Stimulated activated CD8-positive, alpha-beta memory T cell treated with anti-CD3 and anti-CD28 coated beads, Interleukin-4, amount 100 ng/mL, for 1 hour (primary cell): ENCODE results near the gene OR7C1.
"Not testable (repeated sequence)": the region's sequence is repeated elsewhere in the genome, so short reads cannot be mapped to it uniquely, and the experiment has no call there.

ENCODE experiments used
- DNase-seq, 2 donors: peaks; one replicate each; pipeline ENCODE4 v3.0.0-alpha.2; 2020; ENCODE audit warnings: low read depth in 2 of 2, low spot score in 1 of 2

OR7C1 gene

DNA sequence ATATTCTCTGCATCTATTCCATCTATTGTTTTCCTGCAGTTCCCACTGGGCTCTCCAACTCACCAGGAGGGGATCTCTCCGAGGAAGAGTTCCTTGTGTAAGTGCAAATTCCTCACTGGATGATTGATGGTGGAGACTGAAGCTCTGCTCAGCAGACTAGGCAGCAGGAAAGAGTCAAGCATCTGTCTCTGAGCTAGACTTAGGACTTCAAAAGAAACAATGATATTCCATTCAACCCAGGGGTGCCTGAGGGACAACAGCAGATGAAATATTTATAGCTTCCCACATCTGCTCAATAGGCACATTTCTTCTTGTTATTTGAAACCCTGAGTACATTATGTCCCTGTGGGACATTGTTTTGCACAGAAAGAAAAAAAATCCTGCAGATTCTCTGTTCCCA is at the start of gene OR7C1, which contains the start of gene OR7A5:
TSS of gene OR7C1 (minus strand) at position 175 of the 400 bp plus-strand sequence. CDS start 35,049 bp downstream, outside the sequence.
TSS of gene OR7A5 (minus strand) at position 175 of the 400 bp plus-strand sequence. CDS start 6,944 bp downstream, outside the sequence.
- no peak for DNase-seq

- no peak for DNase-seq
Measured at GRCh38 chr19:14871619-14872230, 36.7 kb upstream of the OR7C1 start.

GRCh38 chr19:14868497-14868896 is 33.5 kb upstream of the OR7C1 start:
- no peak for DNase-seq

DNA sequence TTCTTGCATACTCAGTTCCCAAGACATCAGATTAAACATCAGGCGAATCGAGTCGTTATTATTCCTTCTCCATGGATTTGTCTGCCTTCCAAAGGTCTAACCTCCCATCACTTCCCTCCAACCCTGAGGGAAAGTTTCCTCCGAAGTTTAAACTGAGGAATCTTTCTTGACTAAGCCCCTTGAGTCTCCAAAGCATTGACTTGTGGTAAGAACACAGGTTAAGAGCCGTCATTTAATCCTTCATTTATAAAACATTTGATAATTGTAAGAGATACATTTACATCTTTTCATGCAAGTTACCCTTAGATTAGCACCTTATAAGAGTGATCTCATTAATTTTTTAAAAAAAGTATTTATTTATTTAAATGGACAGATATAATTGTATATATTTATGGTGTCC is 13.8 kb upstream of the OR7C1 start, which contains the start of gene OR7A10:
TSS of gene OR7A10 (minus strand) at position 101 of the 400 bp plus-strand sequence. CDS start 7,045 bp downstream, outside the sequence.
- DNase-seq, result no peak

GRCh38 chr19:14843578-14843977 is 8.6 kb upstream of the OR7C1 start:
- no peak for DNase-seq

DNA sequence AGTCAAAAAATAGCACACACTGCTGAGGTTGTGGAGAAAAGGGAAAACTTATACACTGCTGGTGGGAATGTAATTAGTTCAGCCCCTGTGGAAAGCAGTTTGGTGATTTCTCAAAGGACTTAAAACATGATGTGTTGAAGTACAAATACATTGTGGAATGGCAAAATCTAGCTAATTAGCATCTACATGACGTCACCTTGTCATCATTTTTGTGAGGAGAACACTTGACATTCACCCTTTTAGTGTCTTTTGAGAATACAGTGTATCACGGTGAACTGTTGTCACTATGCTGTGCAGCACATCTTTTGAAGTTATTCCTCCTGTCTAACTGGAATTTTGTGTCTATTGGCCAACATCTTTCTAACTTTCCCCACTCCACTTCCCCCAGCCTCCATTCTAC is 8.2 kb upstream of the OR7C1 start:
- DNase-seq, result no peak

- no peak for DNase-seq
Measured at GRCh38 chr19:14840206-14840605, 5.2 kb upstream of the OR7C1 start.

DNA sequence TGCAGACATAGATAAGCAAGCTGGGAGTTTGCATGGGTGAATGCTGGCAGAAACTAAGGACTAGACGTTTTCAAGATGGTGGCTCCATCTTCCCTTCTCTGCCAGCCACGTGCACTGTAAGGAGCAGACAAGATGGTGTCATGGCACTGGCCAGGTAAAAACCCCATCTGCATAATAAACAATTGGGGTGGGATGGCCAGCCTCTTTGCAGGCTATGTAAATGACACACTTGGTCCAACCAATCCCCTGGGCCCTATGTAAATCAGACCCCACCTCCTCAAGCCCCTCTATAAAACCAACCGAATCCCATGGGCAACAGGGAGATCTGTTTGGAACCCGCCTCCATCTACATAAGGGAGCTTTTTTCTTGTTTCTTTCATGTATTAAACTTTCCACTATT is 2.4 kb upstream of the OR7C1 start:
- DNase-seq, result no peak

- DNase-seq, result no peak
Measured at GRCh38 chr19:14830702-14831101, 4.3 kb downstream of the OR7C1 start.

GRCh38 chr19:14826006-14826405 is 9.0 kb downstream of the OR7C1 start:
- DNase-seq, result no peak

DNA sequence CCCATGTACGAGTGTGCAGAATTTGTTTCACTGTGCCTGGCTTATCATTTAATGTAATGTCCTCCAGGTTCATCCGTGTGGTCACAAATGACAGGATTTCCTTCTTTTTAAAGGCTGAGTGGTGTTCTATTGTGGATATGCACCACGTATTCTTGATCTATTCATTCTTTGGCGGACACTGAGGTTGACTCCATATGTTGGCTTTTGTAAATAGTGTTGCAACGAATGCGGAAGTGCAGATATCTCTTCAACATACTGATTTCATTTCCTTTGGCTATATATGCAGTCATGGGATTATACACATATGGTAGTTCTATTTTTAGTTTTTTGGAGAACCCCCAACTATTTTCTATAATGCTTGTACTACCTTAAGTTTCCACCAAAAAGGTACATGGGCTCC is 13.0 kb downstream of the OR7C1 start:
- no peak for DNase-seq

GRCh38 chr19:14818588-14818987 is 16.4 kb downstream of the OR7C1 start:
- no peak for DNase-seq

GRCh38 chr19:14817052-14817451 is 17.9 kb downstream of the OR7C1 start:
- DNase-seq, result no peak

DNA sequence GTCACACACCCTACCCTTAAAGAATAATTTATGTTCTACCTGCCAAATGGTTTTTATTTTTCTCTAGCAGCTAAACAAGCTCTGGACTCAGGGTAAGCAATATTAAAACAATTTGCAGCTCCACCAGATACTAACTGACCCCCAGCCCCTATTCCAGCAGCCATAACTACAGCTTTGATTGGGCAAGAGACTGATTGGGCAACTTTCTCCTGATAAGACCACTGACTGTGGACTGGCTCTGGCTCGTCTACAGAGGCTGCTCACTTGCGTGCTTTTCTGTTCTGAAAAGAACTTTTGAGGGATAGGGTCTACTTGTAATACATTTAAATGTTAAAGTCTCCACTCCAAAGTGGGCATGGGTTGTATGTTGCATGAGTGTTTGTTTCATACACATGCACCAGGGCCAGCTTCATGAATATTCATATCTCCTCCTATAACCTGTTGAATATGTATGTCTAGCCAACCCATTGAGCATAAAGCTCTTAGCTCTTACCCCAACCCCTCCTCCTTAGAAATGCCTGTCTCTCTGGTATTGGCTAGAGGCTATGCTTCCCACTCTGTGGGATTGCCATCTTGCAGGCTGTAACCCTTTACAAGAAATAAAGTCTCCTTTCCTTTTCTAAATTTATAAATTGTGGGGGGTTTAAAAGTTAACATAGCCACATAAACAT is 19.9 kb downstream of the OR7C1 start:
- DNase-seq, result no peak

GRCh38 chr19:14809272-14810057 is 25.5 kb downstream of the OR7C1 start:
- DNase-seq, result no peak

GRCh38 chr19:14804765-14805164 is 30.2 kb downstream of the OR7C1 start:
- DNase-seq, result no peak

DNA sequence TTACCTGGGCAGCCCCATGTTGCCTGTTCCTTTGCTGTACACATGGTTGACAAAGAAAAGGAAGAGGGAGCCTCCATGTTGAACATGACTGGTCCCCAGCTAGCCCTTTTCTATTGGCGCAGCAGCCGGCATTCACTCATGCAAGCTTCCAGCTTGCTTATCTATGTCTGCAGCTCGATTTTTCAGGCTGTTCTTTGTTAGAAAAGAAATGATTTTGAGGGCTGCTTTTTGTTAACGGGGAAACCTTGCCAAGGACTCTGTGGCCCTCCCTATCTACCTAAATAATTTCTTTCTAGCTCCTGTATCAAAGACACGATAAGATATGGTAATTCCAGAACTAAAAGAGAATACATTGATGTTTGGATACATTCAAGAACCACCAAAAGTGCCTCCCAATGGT is 36.2 kb downstream of the OR7C1 start:
- no peak for DNase-seq

- no peak for DNase-seq
Measured at GRCh38 chr19:14796021-14796420, 39.0 kb downstream of the OR7C1 start.

- no peak for DNase-seq
Measured at GRCh38 chr19:14795078-14795721, 39.8 kb downstream of the OR7C1 start.

DNA sequence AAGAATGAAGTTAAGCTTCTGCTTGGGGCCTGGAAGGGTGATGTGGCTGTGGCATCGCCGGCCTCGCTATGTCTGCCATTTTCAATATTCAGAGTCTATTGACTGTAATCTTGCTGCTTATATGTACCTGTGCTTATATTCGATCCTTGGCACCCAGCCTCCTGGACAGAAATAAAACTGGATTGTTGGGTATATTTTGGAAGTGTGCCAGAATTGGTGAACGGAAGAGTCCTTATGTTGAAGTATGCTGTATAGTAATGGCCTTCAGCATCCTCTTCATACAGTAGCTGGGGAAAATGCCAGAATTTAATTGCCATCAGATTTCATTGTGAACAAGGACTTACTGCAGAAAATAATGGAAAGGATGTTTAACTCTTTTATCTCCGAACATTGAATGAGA is 42.7 kb downstream of the OR7C1 start:
- DNase-seq, result not testable (repeated sequence)

GRCh38 chr19:14786421-14786851 is 48.5 kb downstream of the OR7C1 start:
- no peak for DNase-seq
